Type B pancreatic cell (in vitro differentiated cells): ENCODE data around the gene PRKAR1B. TPM values are rescaled to one million over a fixed set of nuclear protein-coding genes. Genes with fewer than 3 reads are reported as not detected.

Experiments
- DNase-seq: peaks from one replicate; pipeline ENCODE4 v3.0.0; 2021; ENCODE audit warnings: mixed read lengths; ENCODE audit not compliant: unreplicated experiment; ENCODE audit errors: extremely low spot score
- H3K27ac Mint-ChIP-seq: 2 replicates; pipeline ENCODE4 v1.8.0; 2021; ENCODE audit warnings: mild to moderate bottlenecking, mixed read lengths
- H3K27me3 Mint-ChIP-seq: 2 replicates; pipeline ENCODE4 v1.8.0; 2021; ENCODE audit warnings: mixed read lengths
- H3K36me3 Mint-ChIP-seq: 2 replicates; pipeline ENCODE4 v1.8.0; 2021; ENCODE audit warnings: mixed read lengths
- H3K4me1 Mint-ChIP-seq: one replicate; pipeline ENCODE4 v1.8.0; 2021; ENCODE audit warnings: mixed read lengths; ENCODE audit not compliant: unreplicated experiment
- H3K4me3 Mint-ChIP-seq: 2 replicates; pipeline ENCODE4 v1.8.0; 2021; ENCODE audit warnings: mild to moderate bottlenecking, mixed read lengths
- H3K9me3 Mint-ChIP-seq: 2 replicates; pipeline ENCODE4 v1.8.0; 2021; ENCODE audit warnings: mixed read lengths
- total RNA-seq: library from RNA; stranded (reverse); gene quantifications from 2 replicates; pipeline ENCODE4 v1.2.1, GENCODE V29; 2021; ENCODE audit warnings: low replicate concordance
- TF ChIP-seq, protein P1 (sequence below): fragments of 200-600 bp; sonication (generic); conservative IDR thresholded peaks from 2 replicates; pipeline ENCODE4 v1.5.0; 2021; ENCODE audit warnings: antibody characterized with exemption, mild to moderate bottlenecking

Gene PRKAR1B
- total RNA-seq, 1 donor from 2014 or later: 26.1 TPM

DNA sequence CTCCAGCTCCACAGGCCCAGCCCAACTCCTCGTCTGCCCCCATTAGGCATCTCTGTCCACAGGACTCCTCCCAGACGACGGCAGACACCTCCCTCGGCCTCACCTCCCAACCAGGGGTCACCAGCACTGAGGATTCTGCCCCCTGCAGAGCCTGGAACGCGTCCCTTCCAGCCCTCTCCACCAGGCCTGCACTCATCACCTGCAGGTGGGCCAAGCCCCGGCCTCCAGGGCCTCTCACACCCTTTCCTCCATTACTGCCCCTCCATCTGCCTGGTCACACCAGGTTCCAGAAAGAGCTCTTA is 164.8 kb downstream of the PRKAR1B start:
- H3K9me3 Mint-ChIP-seq: no peaks in the 10 kb centered on the region
- no peak for DNase-seq
- H3K36me3 Mint-ChIP-seq: no peaks in the 10 kb centered on the region
- H3K27ac Mint-ChIP-seq: no peak overlapping the region
- TF ChIP-seq, protein P1, sequence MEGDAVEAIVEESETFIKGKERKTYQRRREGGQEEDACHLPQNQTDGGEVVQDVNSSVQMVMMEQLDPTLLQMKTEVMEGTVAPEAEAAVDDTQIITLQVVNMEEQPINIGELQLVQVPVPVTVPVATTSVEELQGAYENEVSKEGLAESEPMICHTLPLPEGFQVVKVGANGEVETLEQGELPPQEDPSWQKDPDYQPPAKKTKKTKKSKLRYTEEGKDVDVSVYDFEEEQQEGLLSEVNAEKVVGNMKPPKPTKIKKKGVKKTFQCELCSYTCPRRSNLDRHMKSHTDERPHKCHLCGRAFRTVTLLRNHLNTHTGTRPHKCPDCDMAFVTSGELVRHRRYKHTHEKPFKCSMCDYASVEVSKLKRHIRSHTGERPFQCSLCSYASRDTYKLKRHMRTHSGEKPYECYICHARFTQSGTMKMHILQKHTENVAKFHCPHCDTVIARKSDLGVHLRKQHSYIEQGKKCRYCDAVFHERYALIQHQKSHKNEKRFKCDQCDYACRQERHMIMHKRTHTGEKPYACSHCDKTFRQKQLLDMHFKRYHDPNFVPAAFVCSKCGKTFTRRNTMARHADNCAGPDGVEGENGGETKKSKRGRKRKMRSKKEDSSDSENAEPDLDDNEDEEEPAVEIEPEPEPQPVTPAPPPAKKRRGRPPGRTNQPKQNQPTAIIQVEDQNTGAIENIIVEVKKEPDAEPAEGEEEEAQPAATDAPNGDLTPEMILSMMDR: no peak
- H3K4me3 Mint-ChIP-seq: no peak overlapping the region
- H3K4me1 Mint-ChIP-seq: peaks cover 6% of the 10 kb centered on the region
- no peaks in the 10 kb centered on the region for H3K27me3 Mint-ChIP-seq

DNA sequence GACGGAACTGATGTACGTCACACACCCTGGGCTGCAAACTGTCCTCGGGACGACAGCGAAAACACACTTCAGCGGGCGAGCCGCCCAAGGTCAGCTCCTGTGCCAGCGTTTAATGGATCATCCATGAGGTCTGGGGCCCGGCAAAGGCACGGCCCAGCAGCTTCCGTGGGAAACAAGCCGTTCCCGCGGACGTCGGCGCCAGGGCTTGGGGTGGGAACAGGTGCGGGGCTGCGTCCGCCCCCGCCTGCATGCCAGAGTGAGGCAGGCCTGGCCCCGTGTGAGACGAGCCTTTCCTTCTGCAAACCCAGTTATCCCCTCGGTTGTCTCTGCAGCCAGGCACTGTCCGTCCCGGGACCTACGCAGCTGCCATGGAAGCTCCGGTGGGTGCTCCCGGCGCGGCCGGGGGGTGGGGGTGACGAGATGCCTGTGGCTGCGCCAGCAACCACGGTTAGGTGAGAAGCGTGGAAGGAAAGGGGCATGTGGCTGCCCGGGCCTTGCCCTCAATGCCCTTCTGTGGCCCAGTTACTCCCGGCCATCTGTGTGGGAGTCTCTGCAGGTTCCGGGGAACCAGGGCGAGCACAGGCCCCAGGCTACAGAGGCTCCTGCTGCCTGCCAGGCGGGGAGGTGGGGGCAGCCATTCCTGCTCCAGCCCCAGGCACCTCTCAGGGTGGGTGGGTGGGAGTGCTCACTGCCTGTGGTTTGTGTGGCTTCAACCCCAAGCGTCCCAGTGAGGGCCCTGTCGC is 165.3 kb downstream of the PRKAR1B start:
- Mint-ChIP-seq H3K9me3 (no peaks in the 10 kb centered on the region), H3K27me3 (no peaks in the 10 kb centered on the region), H3K36me3 (no peaks in the 10 kb centered on the region), H3K27ac (no peak overlapping the region), H3K4me1 (peaks cover 6% of the 10 kb centered on the region), H3K4me3 (no peak overlapping the region)
- no peak for DNase-seq
- TF ChIP-seq, protein P1: no peak

DNA sequence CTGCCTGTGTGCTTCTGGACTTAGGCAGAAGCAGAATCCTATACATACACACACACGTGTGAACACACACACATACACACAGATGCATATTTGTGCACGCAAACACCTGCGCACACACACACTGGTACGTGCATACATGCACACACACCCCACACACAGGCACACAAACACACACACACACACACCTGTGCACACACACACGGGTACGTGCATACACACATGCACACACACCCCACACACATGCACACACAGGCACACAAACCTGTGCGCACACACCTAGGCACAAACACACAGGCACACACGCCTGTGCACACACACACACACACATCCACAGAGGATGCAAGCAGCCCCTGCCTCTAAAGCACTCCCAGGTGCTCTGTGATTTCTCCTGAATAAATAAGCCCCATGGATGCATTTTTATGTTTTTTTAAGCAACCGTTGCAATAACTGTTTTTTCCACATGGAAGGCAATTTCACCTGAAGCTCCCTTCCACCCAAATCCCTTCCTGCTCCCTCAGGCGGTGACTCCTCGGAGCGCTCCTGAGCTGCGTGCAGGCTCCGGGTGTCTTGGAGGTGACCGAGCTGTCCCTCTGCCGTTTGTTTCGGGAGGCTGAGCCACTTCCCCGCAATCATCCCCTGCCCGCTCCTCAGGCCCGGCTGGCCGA is 166.0 kb downstream of the PRKAR1B start:
- Mint-ChIP-seq H3K27ac (no peak overlapping the region), H3K9me3 (no peaks in the 10 kb centered on the region), H3K4me3 (no peak overlapping the region), H3K27me3 (no peaks in the 10 kb centered on the region), H3K4me1 (peaks cover 6% of the 10 kb centered on the region), H3K36me3 (no peaks in the 10 kb centered on the region)
- TF ChIP-seq, protein P1: no peak
- DNase-seq: no peak

DNA sequence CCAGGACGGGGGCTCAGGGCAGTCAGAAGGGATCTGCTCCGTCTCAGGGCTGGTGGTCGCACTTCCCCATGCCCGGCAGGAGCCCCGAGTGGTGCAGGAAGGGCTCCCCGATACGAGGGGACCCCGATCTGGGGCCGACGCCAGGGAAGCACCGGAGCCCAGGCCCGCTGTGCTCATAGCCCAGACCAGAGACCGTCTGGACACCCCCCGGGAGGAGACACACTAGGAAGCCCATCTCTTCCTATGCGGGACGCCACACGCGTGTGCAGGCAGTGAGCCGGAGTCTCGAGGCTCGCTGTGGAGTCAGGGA is 167.7 kb downstream of the PRKAR1B start:
- Mint-ChIP-seq H3K4me1 (peaks cover 6% of the 10 kb centered on the region), H3K27me3 (no peaks in the 10 kb centered on the region), H3K27ac (no peak overlapping the region), H3K4me3 (no peak overlapping the region), H3K9me3 (no peaks in the 10 kb centered on the region), H3K36me3 (no peaks in the 10 kb centered on the region)
- TF ChIP-seq, protein P1: no peak
- no peak for DNase-seq

DNA sequence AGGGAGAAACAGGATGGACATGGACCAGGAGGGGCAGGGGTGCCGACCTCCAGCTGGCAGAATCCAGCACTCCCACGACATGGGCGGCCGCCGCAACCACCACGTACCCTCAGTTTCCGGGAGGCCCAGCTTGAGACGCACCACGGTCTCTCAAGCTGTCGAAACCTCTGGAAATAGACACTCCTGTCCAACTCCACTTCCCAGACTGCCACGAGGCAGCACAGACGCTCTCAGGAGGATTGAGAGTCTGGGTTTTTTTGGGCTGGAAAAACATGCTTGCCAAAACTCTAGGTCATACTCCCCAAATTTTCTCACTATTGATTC is 169.6 kb downstream of the PRKAR1B start:
- Mint-ChIP-seq H3K27ac (no peak overlapping the region), H3K4me1 (peaks cover 3% of the 10 kb centered on the region), H3K4me3 (no peak overlapping the region), H3K27me3 (no peaks in the 10 kb centered on the region), H3K9me3 (no peaks in the 10 kb centered on the region), H3K36me3 (no peaks in the 10 kb centered on the region)
- no peak for DNase-seq
- TF ChIP-seq, protein P1: no peak
